Glutamatergic neuron (in vitro differentiated cells): ENCODE data around the gene C15orf40. TPM values are rescaled to one million over a fixed set of nuclear protein-coding genes. Genes with fewer than 3 reads are reported as not detected.
A peak's percentile ranks its signal among the peaks of the same experiment; 100 is the strongest.
"Not testable (repeated sequence)": the region's sequence is repeated elsewhere in the genome, so short reads cannot be mapped to it uniquely, and the experiment has no call there.

Experiments
- DNase-seq: peaks from one replicate; pipeline ENCODE4 v3.0.0; 2022
- H3K27ac Mint-ChIP-seq: one replicate; pipeline ENCODE4 v1.8.0; 2020; ENCODE audit warnings: mild to moderate bottlenecking, mixed read lengths, inconsistent platforms; ENCODE audit not compliant: unreplicated experiment
- H3K27me3 Mint-ChIP-seq: one replicate; pipeline ENCODE4 v1.8.0; 2020; ENCODE audit warnings: mild to moderate bottlenecking, moderate library complexity, mixed read lengths, inconsistent platforms; ENCODE audit not compliant: unreplicated experiment
- H3K36me3 Mint-ChIP-seq: one replicate; pipeline ENCODE4 v1.8.0; 2020; ENCODE audit warnings: mild to moderate bottlenecking, mixed read lengths, inconsistent platforms; ENCODE audit not compliant: unreplicated experiment
- H3K4me1 Mint-ChIP-seq: one replicate; pipeline ENCODE4 v1.8.0; 2020; ENCODE audit warnings: mild to moderate bottlenecking, low read depth, mixed read lengths, inconsistent platforms; ENCODE audit not compliant: unreplicated experiment
- H3K4me3 Mint-ChIP-seq: one replicate; pipeline ENCODE4 v1.8.0; 2020; ENCODE audit warnings: mild to moderate bottlenecking, mixed read lengths, inconsistent platforms; ENCODE audit not compliant: unreplicated experiment
- H3K9me3 Mint-ChIP-seq: one replicate; pipeline ENCODE4 v1.8.0; 2020; ENCODE audit warnings: mild to moderate bottlenecking, moderate library complexity, mixed read lengths, inconsistent platforms; ENCODE audit not compliant: unreplicated experiment
- CTCF ChIP-seq: fragments of 200-600 bp; sonication (generic); IDR thresholded peaks from one replicate; pipeline ENCODE4 v1.5.0; 2021; ENCODE audit not compliant: partially characterized antibody, unreplicated experiment
- total RNA-seq: library from RNA; stranded (reverse); fragmentation: NEBNext Ultra II Directional; extraction: Animal tissue kit (Norgen Biotek cat#: 25700); gene quantifications from one replicate; pipeline ENCODE4 v1.2.1, GENCODE V29; 2021; ENCODE audit not compliant: unreplicated experiment

The C15orf40 gene
- total RNA-seq, 1 donor from 2014 or later = 29.6 TPM

DNA sequence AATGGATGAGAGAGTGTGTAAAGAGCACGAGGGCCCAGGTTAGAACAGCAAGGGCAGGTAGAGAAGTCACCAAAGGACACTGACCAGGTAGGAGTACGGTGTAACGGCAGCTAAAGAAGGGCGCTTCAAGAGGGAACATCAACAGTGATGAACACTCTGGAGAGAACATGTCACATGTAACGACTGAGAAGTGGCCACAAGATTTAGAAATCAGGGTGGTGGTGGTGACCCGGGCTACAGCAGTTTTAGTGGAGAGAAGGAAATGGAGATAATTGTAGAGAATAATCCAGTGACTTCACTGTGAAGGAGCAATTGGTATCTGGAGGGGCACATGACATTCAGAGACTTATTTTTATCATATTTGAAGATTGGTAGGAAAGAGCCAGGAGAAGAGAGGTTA is 1.2 kb upstream of the C15orf40 start:
- TF ChIP-seq CTCF = no peak
- Mint-ChIP-seq H3K36me3 (peaks cover 15% of the 10 kb centered on the region), H3K4me1 (peaks cover 23% of the 10 kb centered on the region), H3K4me3 (peak overlapping the region; percentile 100), H3K9me3 (peaks cover 17% of the 10 kb centered on the region), H3K27me3 (peaks cover 4% of the 10 kb centered on the region), H3K27ac (peak overlapping the region; percentile 95)
- no peak for DNase-seq

DNA sequence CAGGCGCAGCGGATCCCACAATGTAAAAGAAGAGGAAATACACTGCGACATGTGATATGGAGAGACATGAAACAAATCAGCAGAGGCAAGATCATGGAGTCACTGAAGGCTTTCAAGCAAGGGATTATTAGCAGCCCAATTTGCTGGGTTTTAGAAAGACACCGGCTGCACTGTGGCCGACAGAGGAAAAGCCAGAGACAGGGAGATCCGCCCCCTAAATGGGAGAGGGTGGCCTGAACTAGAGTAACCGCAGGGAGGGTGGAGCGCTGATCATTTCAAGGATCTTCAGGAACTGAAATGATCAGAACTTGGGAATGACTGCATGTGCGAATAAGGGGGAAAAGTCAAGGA is 612 bp upstream of the C15orf40 start:
- Mint-ChIP-seq H3K4me3 (peak overlapping the region; percentile 100), H3K27me3 (peaks cover 4% of the 10 kb centered on the region), H3K36me3 (peaks cover 15% of the 10 kb centered on the region), H3K27ac (peak overlapping the region; percentile 95), H3K9me3 (peaks cover 17% of the 10 kb centered on the region), H3K4me1 (peaks cover 23% of the 10 kb centered on the region)
- no peak for DNase-seq
- TF ChIP-seq CTCF = no peak

GRCh38 chr15:83010709-83011270 is 649 bp downstream of the C15orf40 start:
- Mint-ChIP-seq H3K4me3 (peak overlapping the region; percentile 100), H3K36me3 (peaks cover 15% of the 10 kb centered on the region), H3K27ac (peak overlapping the region; percentile 100), H3K27me3 (peaks cover 4% of the 10 kb centered on the region), H3K4me1 (peaks cover 23% of the 10 kb centered on the region), H3K9me3 (peaks cover 17% of the 10 kb centered on the region)
- DNase-seq = peak; percentile 88
- TF ChIP-seq CTCF = peak; percentile 73

DNA sequence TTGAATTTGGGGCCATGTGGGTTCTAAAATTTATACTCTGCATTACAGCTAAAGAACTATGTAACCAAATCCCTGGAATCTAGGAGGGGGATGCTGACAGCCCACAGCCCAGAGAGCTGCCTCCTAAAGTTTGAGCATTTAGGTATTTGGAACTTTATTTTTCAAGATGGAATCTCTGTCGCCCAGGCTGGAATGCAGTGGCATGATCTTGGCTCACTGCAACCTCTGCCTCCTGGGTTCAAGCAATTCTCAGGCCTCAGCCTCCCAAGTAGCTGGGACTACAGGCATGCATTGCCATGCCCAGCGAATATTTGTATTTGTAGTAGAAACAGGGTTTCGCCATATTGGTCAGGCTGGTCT is 10.8 kb downstream of the C15orf40 start:
- not testable (repeated sequence) for DNase-seq, H3K27ac Mint-ChIP-seq
- H3K4me1 Mint-ChIP-seq = peaks cover 14% of the 10 kb centered on the region

DNA sequence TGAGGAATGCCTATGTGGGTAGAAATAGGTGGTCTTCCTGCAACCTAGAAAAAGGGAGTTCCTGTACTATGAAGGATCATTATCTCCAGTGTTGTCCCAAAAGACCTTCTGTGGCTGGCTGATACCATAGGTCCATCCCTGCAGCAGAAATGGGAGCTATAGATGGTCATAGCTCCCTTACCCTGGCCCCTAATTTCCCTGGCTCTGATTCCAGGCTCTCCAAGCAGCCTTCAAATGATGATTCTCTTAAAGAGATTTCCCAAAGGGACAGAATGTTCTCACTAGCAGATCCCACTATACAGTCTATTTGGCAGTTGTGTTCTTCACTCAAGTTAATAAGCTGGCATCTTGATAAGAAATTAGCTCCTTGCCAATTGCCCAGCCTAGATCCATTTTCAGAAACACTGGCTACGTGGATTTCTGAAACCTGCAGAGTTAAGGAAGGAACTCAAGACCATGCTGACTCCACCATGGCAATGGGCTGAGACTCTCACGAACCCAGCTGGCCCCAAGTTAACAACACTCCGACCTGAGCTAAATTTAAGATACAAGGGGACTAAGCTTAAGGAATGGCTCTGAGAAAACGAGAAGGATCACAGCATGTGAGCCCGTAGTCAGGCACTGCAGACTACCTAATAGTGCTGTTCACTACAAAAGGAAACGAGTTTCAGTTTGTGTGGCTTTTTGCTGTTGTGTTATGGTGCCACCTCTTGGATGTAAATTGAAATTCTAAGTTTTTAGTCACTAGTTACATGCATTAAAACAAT is 11.4 kb downstream of the C15orf40 start:
- Mint-ChIP-seq H3K27me3 (peaks cover 5% of the 10 kb centered on the region), H3K4me3 (no peak overlapping the region), H3K4me1 (peaks cover 18% of the 10 kb centered on the region), H3K36me3 (no peaks in the 10 kb centered on the region), H3K27ac (peak overlapping the region; percentile 73), H3K9me3 (peaks cover 4% of the 10 kb centered on the region)
- TF ChIP-seq CTCF = no peak
- no peak for DNase-seq

More for the DNA sequence above, 10.8 kb downstream of the C15orf40 start:
- H3K27me3 Mint-ChIP-seq, H3K4me3 Mint-ChIP-seq, H3K36me3 Mint-ChIP-seq, H3K9me3 Mint-ChIP-seq: not testable (repeated sequence)
